Fibroblast of skin of right biceps (primary cell): ENCODE data around the gene RAMP1.
"Not testable (repeated sequence)": the region's sequence is repeated elsewhere in the genome, so short reads cannot be mapped to it uniquely, and the experiment has no call there.

Experiments
- DNase-seq: peaks from one replicate; pipeline ENCODE4 v3.0.0-alpha.2; 2013

The RAMP1 gene

DNA sequence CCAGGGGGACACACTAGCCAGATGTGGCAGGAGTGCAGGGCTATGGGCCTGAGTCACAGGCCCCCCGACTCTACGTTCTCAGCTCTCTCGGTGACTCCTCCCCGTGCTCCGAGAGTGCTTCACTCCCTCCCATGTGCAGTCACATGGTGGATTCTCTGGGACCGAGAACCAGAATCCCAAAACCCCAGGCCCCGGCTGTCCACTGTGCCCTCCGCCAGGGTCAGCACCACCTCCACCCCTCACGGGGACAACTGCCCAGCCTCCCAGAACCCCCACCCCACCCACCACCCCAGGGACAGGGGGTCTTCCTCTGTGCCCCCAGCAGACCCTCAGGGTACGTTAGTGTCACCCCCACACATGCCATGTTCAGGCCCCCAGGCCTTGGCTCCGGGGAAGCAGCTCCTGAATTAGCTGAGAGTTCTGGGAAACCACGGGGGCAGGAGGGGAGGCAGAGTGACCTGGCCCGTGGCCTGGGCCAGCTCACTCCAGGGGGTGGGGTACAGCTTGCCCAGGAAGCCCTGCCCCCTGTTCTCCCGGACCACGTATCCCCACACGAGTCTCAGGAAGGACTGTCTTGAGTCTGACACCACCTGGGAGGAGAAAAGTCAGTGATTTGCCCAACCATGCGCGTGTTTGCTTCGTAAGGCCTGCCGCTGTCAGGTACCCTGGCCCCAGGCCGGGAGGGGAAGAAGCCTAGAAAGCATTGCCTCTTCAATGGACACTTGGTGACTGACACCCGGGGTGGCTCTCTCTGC lies 4.4 kb downstream of the RAMP1 start:
- no peak for DNase-seq

DNA sequence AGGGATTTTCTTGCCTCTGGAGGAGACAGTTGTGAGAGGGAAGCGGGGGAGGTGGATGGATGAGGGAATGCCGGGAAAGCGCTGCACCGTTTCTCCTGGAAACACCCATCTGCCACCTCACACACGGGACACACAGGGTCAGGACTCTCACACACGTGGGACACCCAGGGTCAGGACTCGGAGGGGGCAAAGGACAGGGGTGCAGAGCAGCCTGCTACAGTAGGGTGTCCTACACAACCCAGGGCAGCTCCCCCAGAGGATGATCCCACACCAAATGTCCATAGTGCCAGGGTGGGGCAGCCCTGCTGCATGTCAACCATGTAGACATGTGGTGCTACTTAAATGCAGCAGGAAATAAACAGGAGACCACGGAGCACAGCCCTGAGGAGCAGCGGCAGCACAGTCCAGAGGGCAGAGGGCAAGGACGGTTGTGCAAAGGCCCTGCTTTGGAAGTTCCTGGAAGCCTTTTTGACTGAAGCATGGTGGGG lies 5.1 kb downstream of the RAMP1 start:
- DNase-seq: no peak

DNA sequence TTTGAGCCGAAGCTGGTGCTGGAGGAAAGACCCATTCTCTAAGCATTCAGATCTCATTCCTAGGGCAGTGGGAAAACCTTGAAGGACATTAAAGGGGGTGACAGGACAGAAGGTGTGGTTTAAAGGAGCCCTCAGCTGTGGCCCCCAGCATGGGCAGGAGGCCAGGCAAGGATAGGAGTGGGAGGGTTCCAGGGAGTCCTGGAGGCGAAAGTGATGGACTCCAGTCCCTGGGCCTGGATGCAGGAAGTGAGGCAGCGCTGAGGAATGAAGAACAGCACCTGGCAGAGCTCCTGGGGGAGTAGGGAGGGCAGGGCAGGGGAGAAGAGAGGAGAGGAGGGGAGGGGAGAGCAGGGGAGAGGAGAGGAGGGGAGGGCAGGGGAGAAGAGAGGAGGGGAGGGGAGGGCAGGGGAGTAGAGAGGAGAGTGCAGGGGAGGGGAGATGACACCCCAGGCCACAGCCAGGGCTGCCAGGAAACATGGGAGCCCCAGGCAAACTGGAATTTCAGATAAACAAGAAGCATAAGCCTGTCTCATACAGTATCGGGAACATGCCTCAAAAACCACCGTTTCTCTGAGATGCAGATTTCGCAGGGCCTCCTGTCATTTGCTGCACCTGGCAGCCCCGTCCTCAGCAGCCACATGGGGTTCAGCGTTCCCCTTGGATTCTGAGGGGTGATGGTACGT lies 5.7 kb downstream of the RAMP1 start:
- DNase-seq: peak; percentile 75

DNA sequence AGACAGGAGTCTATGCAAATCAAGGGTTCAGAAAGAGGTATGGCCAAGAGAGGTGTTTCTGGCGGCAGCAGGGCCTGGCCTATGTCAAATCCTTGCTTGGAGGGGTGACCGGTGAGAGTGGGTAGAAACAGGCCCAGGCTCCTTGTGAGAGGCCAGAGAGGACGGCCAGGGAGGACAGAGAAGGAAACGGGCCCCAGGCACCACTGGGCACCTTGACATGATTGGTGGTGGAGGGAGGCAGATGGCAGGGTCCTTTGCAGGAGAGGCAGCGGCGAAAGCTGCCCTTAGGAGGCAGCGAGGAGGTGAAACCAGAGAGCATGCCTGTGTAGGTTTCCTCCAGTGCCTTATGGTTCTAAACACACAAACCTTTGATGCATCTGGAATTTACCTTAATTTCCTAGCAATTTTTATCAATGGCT lies 6.2 kb downstream of the RAMP1 start:
- no peak for DNase-seq

DNA sequence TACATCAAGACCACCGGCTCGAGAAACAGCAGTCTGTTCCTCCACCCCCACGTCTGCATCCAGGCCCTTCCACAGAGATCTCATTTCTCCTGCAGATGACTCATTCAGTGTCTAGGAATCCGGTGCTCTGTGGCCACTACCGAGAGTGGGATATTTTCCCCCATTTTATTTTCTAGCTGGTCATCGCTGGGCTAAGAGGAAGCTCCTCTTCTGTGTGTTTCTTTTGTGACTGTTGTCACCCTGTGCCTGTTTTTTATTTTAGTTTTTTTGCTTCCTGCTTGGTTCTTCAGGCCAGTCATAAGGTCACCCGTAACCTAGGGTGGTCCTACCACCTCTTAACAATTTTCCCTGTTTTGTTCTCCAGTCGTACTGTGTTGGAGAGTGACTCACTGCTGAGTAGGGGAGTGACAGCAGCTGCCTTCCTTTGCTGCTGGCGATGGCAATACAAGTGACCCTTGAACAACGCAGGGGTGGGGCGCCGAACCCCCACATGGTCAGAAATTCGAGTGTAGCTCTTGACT lies 6.7 kb downstream of the RAMP1 start:
- DNase-seq: peak; percentile 67

DNA sequence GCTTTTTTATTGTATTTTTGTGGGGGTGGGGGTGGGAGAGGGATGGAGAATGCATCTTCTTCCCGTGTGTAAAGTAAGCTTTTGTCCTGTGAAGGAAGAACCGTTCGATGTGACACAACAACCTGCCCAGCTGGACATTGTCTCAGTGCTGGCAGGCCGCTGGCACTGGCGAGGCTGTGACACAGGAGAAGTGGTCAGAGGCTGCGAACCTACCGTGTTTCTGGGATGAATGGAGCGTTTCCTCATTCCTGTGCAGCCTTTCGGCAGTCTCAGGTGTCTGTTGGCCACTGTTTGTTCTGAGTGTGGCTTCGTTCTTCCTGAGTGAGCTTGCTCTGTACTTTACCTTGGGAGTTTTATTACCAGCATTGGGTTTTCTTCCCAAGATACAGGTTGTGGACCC lies 8.0 kb downstream of the RAMP1 start:
- DNase-seq: no peak

DNA sequence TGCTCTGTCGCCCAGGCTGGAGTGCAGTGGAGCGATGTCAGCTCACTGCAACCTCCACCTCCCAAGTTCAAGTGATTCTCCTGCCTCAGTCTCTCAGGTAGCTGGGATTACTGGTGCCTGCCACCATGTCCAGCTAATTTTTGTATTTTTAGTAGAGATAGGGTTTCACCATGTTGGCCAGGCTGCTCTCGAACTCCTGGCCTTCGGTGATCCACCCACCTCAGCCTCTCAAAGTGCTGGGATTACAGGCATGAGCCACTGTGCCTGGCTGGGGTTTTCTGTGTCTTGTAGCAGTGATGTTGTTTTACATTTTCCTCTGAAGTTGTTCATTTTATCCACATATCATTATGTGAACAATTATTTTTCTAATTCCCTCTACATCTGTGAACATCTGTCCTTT lies 8.7 kb downstream of the RAMP1 start:
- not testable (repeated sequence) for DNase-seq

DNA sequence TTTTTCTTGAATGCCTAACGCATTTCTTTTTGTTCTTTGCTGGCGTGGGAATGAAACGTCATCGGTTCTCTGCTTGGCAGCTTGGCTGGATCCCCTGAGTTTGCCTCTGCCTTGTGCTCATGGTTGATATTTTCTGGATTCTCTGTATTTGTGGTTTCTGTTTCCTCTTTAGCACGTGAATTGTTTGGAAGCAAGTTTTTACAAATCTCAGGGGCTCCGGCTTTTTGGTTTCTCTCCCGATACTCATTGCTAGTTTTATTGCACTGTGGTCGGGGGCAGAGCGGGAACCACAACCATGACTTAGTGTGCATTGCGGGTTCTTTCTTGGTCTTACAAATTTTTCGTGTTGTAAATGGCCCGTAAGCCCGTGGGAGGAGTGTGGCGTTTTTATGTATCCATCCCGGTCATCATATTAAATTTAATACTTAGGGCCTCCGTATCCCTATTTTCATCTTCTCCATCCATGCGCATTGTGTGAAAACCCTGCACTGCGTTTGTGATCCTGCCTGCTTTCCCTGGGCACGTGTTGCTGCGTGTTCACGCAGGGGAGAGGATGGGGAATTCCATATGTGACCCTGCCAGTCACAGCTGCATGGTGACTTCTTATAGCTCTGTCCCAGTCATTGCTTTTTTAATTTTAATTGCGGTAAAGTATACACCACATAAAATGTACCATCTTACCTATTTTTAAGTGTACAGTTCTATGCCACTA lies 9.4 kb downstream of the RAMP1 start:
- peak; percentile 36 for DNase-seq

DNA sequence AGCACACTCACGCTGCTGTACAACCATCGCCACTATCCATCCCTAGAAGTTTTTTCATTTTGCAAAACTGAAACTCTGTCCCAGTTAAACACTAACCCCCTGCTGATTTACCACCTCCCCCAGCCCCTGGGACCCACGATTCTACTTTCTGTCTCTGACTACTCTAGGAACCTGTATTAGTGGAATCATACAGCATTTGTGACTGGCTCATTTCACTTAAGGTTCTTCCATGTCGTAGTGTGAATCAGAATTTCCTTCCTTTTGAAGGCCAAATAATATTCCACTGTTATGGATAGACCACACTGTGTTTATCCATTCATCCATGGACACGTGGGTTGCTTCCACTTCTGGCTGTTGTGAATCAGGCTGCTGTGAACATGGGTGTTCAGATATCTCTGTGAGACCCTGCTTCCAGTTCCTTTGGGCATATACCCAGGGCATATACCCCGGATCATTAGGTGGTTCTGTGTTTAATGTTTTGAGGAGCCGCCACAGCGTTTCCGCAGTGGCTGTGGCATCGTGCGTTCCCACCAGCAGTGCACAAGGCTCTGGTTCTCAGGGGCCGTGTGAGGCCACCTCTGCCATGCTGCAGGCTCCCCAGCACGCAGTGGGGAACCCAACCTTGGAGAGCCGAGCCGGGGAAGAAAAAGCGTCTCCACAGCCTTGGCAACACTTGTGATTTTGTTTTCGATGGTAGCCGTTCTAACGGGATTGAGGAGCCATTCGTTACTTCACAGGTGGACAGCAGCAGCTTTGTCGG lies 10.1 kb downstream of the RAMP1 start:
- DNase-seq: no peak

DNA sequence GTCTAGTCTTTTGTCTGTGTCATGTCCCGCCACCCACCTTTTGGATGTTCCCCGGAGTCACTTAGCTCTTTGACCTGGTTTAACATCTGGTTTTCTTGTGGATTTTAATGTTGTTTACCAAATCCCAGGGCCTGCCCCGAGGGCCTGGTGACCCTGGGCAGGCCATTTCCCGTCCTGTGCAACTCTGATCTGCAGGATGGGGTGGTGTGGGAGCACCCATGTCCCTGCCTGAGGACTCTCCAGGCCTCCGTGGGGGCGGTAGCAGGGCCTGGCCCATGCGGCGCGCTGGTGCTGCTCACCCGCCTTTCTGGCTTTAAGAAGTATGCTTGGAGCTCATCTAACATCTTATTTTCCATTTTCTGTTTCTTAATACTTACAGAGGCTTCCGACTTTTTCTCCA lies 10.7 kb downstream of the RAMP1 start:
- DNase-seq: no peak

DNA sequence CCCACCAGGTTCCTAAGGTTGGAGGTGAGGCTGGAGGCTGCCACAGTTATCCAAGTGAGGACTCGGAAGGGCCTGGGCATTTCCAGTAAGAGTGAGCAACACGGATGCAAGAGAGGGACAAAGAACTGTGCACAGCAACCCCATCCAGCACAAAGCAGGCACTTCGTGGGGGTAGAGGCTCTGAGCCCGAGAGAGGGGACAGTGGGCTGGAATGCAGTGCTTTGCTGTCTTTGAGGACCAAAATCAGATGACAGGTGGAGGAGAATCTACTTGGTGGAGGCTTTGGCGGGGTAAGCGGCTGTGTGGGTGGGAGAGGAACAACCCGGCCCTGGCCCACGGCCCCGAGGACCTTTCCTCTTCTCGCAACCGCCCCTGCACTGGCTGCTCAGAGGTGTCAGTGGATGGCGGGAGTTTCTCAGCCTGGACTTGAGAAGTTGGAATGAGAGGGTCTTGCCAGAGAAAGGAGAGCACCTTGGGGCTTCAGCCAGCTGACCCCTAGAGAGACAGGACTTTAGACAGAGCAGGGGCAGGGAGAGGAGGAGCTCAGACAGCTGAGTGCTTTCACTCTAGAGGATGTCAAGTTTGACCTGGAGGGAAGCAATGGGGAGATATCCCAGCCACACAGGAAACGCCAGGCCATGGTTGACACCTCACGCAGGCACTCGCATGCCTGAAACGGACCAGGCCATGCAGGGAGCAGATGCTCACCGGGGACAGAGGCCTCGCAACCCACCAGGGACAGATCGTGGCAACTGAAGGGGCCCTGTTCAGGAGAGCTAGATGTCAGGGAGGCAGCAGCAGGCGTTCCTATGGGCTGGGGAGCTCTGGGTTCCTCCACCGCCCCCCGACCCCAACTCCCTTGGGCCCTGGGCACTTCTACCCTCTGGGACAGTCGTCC lies 11.6 kb downstream of the RAMP1 start:
- no peak for DNase-seq

DNA sequence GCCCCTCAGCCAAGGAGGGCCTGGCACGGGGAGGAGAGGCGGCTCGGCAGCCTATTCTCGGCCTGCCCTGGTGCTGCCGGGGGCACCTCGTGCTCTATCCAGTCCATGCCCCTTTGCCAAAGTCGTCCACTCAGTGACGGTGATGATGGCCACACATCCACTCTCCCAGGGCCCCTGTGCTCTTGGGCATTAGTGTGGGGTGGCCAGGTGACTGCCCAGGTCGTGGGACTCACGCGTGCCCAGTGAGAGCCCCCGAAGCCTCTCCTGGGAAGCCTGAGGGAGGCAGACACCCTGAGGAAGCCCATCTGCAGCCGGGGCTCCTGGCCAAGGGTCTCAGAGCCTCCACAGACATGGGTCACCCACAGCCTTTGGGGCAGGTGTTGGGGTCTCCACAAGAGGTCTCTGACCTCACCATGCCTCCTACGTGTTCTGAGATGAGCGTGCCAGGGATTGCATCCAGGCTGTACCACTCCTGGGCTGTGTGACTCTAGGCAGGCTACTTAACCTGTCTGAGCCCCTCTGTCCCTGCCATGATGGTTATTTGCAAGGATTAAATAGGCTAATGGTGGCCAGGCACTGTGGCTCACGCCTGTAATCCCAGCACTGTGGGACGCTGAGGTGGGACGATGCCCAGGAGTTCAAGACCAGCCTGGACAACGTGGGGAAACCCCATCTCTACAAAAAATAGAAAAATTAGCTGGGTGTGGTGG lies 12.9 kb downstream of the RAMP1 start:
- DNase-seq: no peak

DNA sequence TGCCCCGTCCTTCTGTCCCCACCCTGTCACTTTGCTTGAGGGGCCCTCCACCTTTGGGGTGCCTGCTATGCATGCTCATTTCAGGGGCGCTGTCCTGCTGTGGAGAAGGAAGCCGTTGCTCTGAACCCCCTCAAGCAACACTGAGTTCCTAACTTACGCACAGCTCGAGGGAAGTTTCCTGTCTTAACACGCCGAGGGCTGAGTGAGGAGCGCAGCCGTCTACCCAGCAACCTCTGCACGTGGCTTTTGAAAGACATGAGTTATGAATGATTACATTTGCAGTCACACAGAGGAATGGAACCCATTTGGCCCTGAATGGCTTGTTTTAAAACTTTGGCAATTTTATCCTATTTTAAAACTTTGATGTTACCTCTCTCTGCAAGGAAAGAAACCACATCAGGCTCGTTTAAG lies 14.0 kb downstream of the RAMP1 start:
- DNase-seq: peak; percentile 35

DNA sequence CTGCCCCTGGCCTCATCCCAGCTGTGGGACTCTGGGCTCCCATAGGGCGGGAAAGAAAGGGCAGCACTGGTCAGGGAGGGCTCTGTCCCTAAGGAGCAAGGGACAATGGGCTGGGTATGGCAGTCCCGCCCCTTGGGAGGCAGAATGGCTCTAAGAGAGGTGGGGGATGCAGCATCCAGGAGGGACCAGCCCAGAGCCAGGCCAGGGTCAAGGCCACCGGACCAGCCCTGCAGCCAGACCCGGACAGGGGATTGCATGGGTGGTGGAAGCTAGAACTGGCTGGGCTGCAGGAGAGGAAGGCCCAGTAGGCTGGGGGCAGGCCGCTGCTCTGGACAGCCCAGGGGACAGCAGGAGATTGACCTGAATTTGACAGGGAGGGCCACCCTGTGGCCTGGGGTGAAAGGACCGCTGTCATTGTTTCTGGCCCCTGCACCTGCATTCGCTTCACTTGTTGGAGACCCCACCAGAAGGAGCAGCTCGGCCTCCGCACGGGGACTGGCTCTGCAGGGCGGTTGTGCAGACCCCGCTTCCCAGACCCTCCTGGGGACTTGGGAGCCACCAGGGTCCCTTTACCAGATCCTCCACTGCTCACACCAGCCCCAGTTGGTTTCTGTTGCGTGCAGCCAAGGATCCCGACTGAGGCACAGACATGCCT lies 14.6 kb downstream of the RAMP1 start:
- DNase-seq: no peak

DNA sequence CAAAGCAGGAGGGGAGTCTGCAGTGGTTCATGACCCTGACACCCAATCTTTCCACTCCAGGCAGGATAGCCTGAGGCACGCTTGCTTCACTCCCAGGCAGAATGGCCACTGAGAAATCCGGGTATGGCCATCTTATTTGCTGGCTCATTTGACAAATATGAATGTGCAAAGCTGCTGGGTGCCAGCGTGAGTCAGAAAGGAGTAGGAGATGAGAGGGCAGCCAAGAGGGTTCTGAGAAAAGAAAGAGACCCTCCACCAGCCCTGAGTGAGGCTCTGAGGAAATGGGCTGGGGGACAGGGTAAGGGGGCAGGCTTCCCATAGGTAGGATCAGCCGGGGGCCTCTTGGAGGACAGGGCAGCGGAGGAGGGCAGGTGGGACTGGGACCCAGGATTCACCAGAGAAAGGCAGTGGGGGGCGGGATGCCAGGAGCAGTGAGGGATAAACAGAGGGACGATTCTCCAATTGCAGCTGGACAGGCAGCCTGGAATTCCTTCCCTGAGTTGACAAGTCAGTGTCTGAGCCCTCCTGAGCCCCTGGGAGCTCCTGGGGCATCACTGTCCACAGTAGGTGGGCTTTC lies 15.2 kb downstream of the RAMP1 start:
- DNase-seq: peak; percentile 53

DNA sequence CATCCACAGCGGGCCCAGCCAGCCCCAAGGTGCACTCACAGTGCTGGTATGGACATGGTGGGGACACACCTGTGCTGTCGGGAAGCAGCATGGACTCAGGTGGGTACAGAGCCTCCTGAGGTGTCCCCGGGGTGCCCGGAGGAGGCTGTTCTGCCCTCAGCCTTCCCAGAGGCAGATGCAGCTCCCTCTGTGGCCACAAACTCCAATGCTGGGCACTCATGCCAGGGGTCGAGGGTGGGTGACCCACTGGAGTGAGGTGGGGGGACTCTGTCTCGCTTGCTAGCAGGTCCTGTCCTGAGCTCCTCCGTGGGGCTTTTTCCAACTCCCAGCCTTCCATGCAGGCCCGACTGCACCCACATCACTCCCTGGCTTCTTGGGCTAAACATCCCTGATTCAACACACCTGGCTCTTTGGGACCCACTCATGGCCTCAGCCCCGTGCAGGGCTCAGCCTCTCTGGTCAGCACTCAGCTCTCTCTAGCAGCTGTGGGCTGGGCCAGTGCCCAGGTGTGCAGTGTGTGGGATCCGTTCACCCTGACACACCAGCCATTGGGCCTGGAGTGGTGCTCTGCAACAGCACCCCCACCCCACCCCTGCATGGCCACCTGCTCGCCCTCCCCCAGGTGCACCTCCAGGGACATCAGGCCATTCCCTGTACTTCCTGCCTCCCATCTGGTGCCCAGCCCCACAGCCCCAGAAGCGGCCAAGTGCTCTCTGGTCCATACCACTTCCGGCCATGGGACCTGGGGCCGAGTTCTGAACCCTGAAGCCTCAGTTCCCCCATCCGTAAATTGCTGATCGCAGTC lies 16.0 kb downstream of the RAMP1 start:
- DNase-seq: no peak

DNA sequence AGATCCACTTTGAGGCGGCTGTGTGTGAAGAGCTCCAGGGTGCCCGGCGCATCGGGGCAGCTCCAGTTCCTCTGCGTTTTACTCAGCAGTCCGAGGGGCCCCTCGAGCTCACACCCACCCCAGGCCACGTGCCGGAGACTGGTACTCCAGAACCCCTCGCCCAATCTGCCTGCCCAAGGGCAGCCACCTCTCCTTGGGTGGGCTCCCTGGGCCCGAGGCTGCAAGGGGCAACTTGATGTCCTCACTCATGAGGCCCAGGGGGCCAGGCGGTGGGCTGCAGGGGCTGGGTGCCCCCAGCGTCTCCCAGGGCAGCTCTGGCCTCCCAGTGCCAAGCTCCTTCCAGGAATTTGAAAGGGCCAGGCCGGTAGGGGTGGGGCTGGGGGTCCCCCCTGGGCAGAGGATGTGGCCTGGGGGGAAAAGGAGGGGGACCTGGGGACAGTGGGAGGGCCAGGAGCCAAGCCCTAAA lies 16.7 kb downstream of the RAMP1 start:
- DNase-seq: no peak

DNA sequence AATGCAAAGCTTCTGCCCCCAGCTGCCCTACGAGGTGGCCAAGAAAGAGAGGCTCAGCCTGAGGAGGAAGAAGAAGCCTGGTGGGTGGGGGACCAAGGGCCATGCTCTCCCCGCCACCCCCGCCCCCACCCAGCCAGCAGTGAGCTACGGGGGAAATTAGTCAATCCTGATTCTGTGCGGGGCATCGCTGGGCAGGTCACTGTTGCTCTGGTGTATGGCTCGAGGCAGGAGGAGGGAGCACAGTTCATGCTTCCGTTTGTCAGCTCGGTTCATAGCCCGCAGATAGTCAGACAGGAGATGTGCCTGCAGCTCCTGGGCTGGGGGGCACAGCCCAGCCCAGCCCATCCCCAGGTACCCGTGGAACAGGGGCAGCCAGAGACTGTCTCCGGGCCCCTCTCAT lies 17.1 kb downstream of the RAMP1 start:
- no peak for DNase-seq

DNA sequence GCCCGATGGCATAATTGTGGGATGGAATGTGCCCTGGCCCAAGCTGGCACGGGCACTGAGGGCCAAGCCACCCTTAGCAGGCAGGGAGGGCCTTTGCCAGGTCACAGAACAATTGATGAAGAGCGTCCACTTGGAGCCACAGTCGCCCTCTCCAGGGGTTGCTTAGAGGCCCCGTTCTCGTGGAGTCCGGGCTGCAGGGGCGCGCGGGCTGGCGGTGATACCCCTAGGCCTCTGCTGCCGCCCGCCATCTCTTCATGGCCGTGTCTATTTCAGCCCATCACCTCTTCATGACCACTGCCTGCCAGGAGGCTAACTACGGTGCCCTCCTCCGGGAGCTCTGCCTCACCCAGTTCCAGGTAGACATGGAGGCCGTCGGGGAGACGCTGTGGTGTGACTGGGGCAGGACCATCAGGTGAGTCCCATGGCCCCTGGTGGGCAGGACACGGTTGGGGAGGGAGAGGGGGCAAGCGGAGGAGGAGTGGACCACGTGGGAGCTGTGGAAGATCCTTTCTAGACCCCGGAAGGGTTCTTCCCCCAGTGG lies 17.6 kb downstream of the RAMP1 start:
- no peak for DNase-seq
